Body of pancreas (tissue), 4 donors: ENCODE data around the gene TGM2. TPM values are rescaled to one million over a fixed set of nuclear protein-coding genes. Genes with fewer than 3 reads are reported as not detected.

Experiments used
- ATAC-seq: fragments of 150-250 bp; one replicate; pipeline ENCODE4 v1.9.1; 2016
- DNase-seq, 4 donors: peaks; one replicate each; pipeline ENCODE4 v3.0.0-alpha.2; 2019
- H3K27ac ChIP-seq, 4 donors: fragments of 200-600 bp; sonication (generic); 1 replicate in 3 of 4; 2 replicates in 1 of 4; pipeline versions ENCODE4 v1.5.1 to v1.6.1; 2016 to 2019; ENCODE audit warnings: mild to moderate bottlenecking in 1 of 4, mixed read lengths in 1 of 4, moderate library complexity in 1 of 4
- H3K27me3 ChIP-seq, 2 donors: fragments of 200-600 bp; sonication (generic); one replicate each; pipeline ENCODE4 v1.6.0; 2016; ENCODE audit warnings: mild to moderate bottlenecking in 1 of 2
- H3K36me3 ChIP-seq, 2 donors: fragments of 200-600 bp; sonication (generic); replicated peaks in 1 of 2; 2 replicates each; pipeline ENCODE4 v1.5.1; 2016; ENCODE audit warnings: low read depth in 2 of 2; ENCODE audit not compliant: insufficient read depth in 1 of 2
- H3K4me1 ChIP-seq: fragments of 200-600 bp; sonication (generic); one replicate; pipeline ENCODE4 v1.6.0; 2016
- H3K4me3 ChIP-seq, 2 donors: fragments of 200-600 bp; sonication (generic); 1 replicate in 1 of 2; 2 replicates in 1 of 2; pipeline ENCODE4 v1.5.1; 2016 to 2019
- H3K9me3 ChIP-seq, 3 donors: fragments of 200-600 bp; sonication (generic); 1 replicate in 2 of 3; 2 replicates in 1 of 3; pipeline ENCODE4 v1.5.1; 2016
- CTCF ChIP-seq, 7 experiments: fragments of 450-650 bp in 4 of 7; fragments of 200-600 bp in 3 of 7; sonication (generic) in 3 of 7; IDR thresholded peaks; one replicate each; pipeline ENCODE4 v1.5.1; 2016 to 2019; ENCODE audit warnings: antibody characterized with exemption in 7 of 7
- POLR2A ChIP-seq, 3 donors: fragments of 450-650 bp; IDR thresholded peaks; one replicate each; pipeline ENCODE4 v1.6.1; 2016; ENCODE audit warnings: antibody characterized with exemption in 3 of 3, mild to moderate bottlenecking in 2 of 3
- WGBS, 2 donors: methylation state at CpG; one replicate each; pipeline ENCODE4 v1.1.5; 2017; 5-methylcytosine and 5-hydroxymethylcytosine counted together
- intact Hi-C: fragments of 100-400 bp; cut with DNase I; formaldehyde crosslinking; loops from one replicate; pipeline ENCODE4 v1.15.1; 2023
- total RNA-seq, 2 donors: library from RNA; depleted of rRNA; stranded (reverse); fragments of >200 nt; gene quantifications; one replicate each; pipeline ENCODE4 v1.1.0, GENCODE V29; 2016

TGM2 gene
- total RNA-seq, 2 donors from 2014 or later: 17.1 to 27.5 TPM

DNA sequence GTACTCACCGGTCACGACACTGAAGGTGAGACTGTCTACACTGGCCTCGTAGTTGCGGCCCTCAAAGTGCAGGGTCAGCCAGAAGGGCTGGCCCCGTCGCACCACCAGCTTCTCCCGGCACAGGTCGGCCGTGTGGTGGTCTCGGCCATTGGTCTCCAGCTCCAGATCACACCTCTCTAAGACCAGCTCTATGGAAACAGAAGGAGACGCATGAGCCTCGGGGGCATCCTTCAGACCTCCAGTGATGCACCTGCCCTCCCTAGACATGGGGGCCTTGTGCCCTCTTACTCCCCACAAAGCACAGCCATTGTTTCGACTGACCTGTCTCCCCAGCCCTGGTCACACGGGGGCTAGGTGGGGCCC is 3.7 kb downstream of the TGM2 start:
- TF ChIP-seq POLR2A (IDR thresholded peaks at IDR 0.05): no peak
- TF ChIP-seq CTCF (IDR thresholded peaks at IDR 0.05): no peak
- H3K4me1 ChIP-seq: peaks cover 13% of the 10 kb centered on the region
- DNase-seq (no peak), ATAC-seq (no peak)
- H3K27ac ChIP-seq: no peak overlapping the region
- intact Hi-C loops: no loop called here
- no peak overlapping the region for H3K4me3 ChIP-seq
- 89 to 90% methylated on average over 12 to 14 of the region's 14 CpGs for WGBS, 2 donors
- no peaks in the 10 kb centered on the region for H3K36me3 ChIP-seq
- H3K27me3 ChIP-seq: no peaks in the 10 kb centered on the region
- no peaks in the 10 kb centered on the region for H3K9me3 ChIP-seq

GRCh38 chr20:38159957-38160756 is 4.9 kb downstream of the TGM2 start:
- H3K36me3 ChIP-seq: no peaks in the 10 kb centered on the region
- H3K27me3 ChIP-seq: no peaks in the 10 kb centered on the region
- no peak for DNase-seq
- 79 to 81% methylated on average over 7 of the region's 7 CpGs for WGBS, 2 donors
- peaks cover 5% of the 10 kb centered on the region for H3K4me1 ChIP-seq
- no peak overlapping the region for H3K27ac ChIP-seq
- TF ChIP-seq POLR2A (IDR thresholded peaks at IDR 0.05) (no peak), CTCF (IDR thresholded peaks at IDR 0.05) (no peak)
- no peak overlapping the region for H3K4me3 ChIP-seq
- ATAC-seq: no peak
- intact Hi-C loops: no loop called here
- no peaks in the 10 kb centered on the region for H3K9me3 ChIP-seq

DNA sequence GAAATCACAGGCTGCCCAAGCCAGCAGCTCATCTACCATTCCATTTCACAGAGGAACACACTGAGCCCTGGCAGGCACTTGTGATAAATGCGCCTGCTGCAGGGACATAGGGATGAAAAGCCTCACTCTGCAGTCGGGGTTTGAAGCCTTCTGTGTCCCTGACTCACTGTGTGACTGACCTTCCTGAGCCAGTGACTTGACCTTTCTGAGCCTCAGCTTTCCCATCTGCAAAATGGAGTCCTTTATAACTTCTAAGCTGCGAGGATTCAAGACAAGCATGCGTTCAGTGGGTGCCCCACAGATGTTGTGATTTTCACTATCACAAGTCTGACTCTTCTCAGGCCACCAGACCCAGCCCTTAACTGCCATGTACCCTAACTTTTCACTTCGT is 5.5 kb downstream of the TGM2 start:
- ATAC-seq (no peak), DNase-seq (no peak)
- H3K27me3 ChIP-seq: no peaks in the 10 kb centered on the region
- H3K27ac ChIP-seq: no peak overlapping the region
- intact Hi-C loops: no loop called here
- 91 to 93% methylated on average over 5 of the region's 5 CpGs for WGBS, 2 donors
- H3K36me3 ChIP-seq: no peaks in the 10 kb centered on the region
- no peak for TF ChIP-seq CTCF (IDR thresholded peaks at IDR 0.05)
- no peak for TF ChIP-seq POLR2A (IDR thresholded peaks at IDR 0.05)
- no peaks in the 10 kb centered on the region for H3K9me3 ChIP-seq
- no peaks in the 10 kb centered on the region for H3K4me1 ChIP-seq
- no peak overlapping the region for H3K4me3 ChIP-seq

DNA sequence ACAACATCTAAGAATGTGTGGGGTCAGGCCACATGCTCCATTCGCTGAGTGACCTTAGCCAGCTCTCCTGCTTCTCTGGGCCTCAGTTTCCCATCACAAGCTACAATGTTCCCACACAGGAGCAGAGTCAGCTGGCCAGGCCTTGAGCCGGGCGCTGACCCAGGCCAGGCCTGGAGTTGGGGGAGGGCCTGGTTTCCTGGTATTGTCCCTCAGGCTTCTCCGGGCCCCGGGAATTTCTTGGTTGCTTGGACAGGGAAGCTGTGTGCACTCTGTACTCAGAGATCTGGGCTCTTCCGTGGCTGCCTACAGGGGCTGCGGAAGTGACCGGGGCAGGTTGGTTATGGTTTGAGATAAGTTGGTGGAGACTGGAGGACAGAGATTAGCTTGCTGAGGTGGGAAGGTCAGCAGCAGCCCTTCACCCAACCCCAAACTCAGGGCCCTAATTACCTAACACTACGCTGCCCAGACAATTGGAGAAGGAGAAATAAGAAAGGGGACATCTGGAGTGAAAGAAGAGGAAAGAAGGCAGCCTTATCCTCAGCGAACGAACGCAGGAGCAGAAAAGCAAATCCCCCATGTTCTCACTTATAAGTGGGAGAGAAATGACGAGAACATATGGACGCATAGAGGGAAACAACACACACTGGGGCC is 6.2 kb downstream of the TGM2 start:
- 75 to 79% methylated on average over 14 of the region's 14 CpGs for WGBS, 2 donors
- ATAC-seq: no peak
- Histone ChIP-seq H3K9me3 (no peaks in the 10 kb centered on the region), H3K27me3 (no peaks in the 10 kb centered on the region), H3K27ac (no peak overlapping the region), H3K36me3 (no peaks in the 10 kb centered on the region), H3K4me3 (no peak overlapping the region), H3K4me1 (no peaks in the 10 kb centered on the region)
- intact Hi-C loops: no loop called here
- DNase-seq: no peak
- no peak for TF ChIP-seq POLR2A (IDR thresholded peaks at IDR 0.05)

DNA sequence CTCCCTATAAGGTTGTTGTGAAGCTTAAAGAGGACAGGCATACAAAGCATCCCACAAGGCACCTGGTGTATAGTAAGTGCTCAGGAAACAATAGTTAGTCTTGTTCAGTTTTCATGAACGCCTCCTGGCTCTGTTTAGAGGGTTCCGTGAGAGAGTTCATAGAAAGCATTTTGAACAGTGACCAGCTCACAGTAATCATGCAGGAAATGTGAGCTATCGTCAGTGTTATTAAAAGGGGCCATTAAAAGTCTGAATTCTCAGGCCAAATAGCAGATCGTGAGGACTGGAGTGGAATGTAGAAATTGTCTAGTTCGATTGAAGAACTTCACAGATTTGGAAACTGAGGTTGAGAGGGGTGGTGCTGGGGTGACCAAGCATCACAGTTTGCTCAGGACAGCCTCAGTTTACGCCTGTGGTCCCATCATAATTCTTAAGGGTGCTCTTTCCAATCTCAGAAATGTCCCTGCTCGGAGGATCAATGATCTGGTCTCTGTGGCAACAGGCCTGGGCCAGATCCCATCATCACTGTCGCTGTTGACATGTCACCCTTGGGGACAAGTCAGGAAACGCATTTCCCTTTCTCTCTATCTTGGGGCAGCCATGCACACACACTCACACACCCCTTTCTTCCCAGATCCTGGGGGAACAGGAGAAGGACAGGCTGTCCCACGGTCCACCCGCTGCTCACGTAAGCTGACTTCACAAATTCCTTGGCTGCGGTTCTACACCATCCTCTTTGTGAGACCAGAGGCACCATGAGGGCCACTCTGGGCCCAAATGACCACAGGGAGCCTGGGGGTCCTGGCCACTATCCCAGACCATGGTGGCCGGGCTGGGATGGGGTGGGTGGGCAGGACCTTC is 7.2 kb downstream of the TGM2 start:
- H3K27me3 ChIP-seq: no peaks in the 10 kb centered on the region

More for the DNA sequence above, 7.2 kb downstream of the TGM2 start:
- WGBS, 2 donors: 77 to 82% methylated on average over 14 of the region's 14 CpGs
- intact Hi-C loops: no loop called here
- Histone ChIP-seq H3K36me3 (no peaks in the 10 kb centered on the region), H3K4me3 (no peak overlapping the region), H3K27ac (no peak overlapping the region), H3K4me1 (peaks cover 4% of the 10 kb centered on the region), H3K9me3 (no peaks in the 10 kb centered on the region)
- DNase-seq: no peak
- TF ChIP-seq POLR2A (IDR thresholded peaks at IDR 0.05) (no peak), CTCF (IDR thresholded peaks at IDR 0.05) (no peak)
- ATAC-seq: no peak
